PC-9 (cell line): Measurements from ENCODE around the gene KLHDC9. TPM values are rescaled to one million over a fixed set of nuclear protein-coding genes. Genes with fewer than 3 reads are reported as not detected.

Source experiments
- BruUV-seq: library from RNA; stranded (reverse); fragments of 400-500 nt; replicated peaks from 2 replicates; lab custom pipeline; 2021; lab: Mats Ljungman, UMichigan
- CTCF ChIA-PET: fragments of 300-600 bp; sonication (Branson Sonifier 250); formaldehyde crosslinking; loops from one replicate; lab custom pipeline; 2022; ENCODE audit warnings: antibody characterized with exemption; lab: Charles Lee
- POLR2A ChIA-PET: fragments of 300-600 bp; sonication (Branson Sonifier 250); formaldehyde crosslinking; loops from one replicate; lab custom pipeline; 2022; ENCODE audit warnings: antibody characterized with exemption; ENCODE audit not compliant: unreplicated experiment; lab: Charles Lee
- DNase-seq, 2 experiments: peaks; one replicate each; pipeline versions ENCODE4 v3.0.0 to v3.0.0-alpha.2; 2015 to 2022; ENCODE audit warnings: mixed read lengths in 1 of 2
- H2AFZ ChIP-seq: fragments of 200-600 bp; sonication (generic); 2 replicates; pipeline ENCODE4 v1.8.1; 2017; ENCODE audit warnings: antibody characterized with exemption
- H3F3A ChIP-seq: fragments of 200-600 bp; sonication (generic); 2 replicates; pipeline ENCODE4 v1.8.1; 2017; ENCODE audit warnings: antibody characterized with exemption, mild to moderate bottlenecking, low read depth; ENCODE audit not compliant: insufficient read depth
- H3K27ac ChIP-seq: fragments of 200-600 bp; sonication (generic); 2 replicates; pipeline ENCODE4 v1.6.1; 2016; ENCODE audit warnings: mixed run types
- H3K27me3 ChIP-seq: fragments of 200-600 bp; sonication (generic); 2 replicates; pipeline ENCODE4 v1.6.1; 2016; ENCODE audit warnings: low read depth, mixed run types; ENCODE audit not compliant: insufficient read depth
- H3K36me3 ChIP-seq: fragments of 200-600 bp; sonication (generic); 2 replicates; pipeline ENCODE4 v1.6.1; 2016; ENCODE audit warnings: low read depth, mixed run types
- H3K4me1 ChIP-seq: fragments of 200-600 bp; sonication (generic); replicated peaks from 2 replicates; pipeline ENCODE4 v1.6.1; 2016; ENCODE audit warnings: mixed run types; ENCODE audit not compliant: insufficient read depth
- H3K4me2 ChIP-seq: fragments of 200-600 bp; sonication (generic); 2 replicates; pipeline ENCODE4 v1.6.1; 2017; ENCODE audit warnings: mixed run types
- H3K4me3 ChIP-seq: fragments of 200-600 bp; sonication (generic); 2 replicates; pipeline ENCODE4 v1.6.1; 2016; ENCODE audit warnings: mixed run types
- H3K79me2 ChIP-seq: fragments of 200-600 bp; sonication (generic); 2 replicates; pipeline ENCODE4 v1.6.1; 2017; ENCODE audit warnings: low read depth, mixed run types
- H3K9me2 ChIP-seq: fragments of 200-600 bp; sonication (generic); 2 replicates; pipeline ENCODE4 v1.8.1; 2017; ENCODE audit warnings: mild to moderate bottlenecking; ENCODE audit not compliant: insufficient read depth
- H3K9me3 ChIP-seq: fragments of 200-600 bp; sonication (generic); 2 replicates; pipeline ENCODE4 v1.8.1; 2016; ENCODE audit warnings: low read depth; ENCODE audit not compliant: insufficient read depth
- H4K20me1 ChIP-seq: fragments of 200-600 bp; sonication (generic); 2 replicates; pipeline ENCODE4 v1.8.1; 2017; ENCODE audit not compliant: insufficient read depth
- CTCF ChIP-seq: fragments of 200-600 bp; sonication (generic); conservative IDR thresholded peaks from 2 replicates; pipeline ENCODE4 v1.6.1; 2017; ENCODE audit warnings: mixed run types, antibody characterized with exemption, mild to moderate bottlenecking, moderate library complexity
- EZH2 ChIP-seq: fragments of 200-600 bp; sonication (generic); IDR thresholded peaks from 2 replicates; pipeline ENCODE4 v1.8.0; 2017; ENCODE audit warnings: antibody characterized with exemption, low read depth
- intact Hi-C: fragments of 100-400 bp; cut with micrococcal nuclease; formaldehyde crosslinking; loops from one replicate; pipeline ENCODE4 v1.10.0; 2022; ENCODE audit not compliant: unreplicated experiment
- total RNA-seq: library from RNA; stranded (reverse); gene quantifications from 2 replicates; pipeline ENCODE4 v1.2.3, GENCODE V29; 2021

Gene KLHDC9
- total RNA-seq, 1 experiment from 2014 or later: 5.6 TPM

DNA sequence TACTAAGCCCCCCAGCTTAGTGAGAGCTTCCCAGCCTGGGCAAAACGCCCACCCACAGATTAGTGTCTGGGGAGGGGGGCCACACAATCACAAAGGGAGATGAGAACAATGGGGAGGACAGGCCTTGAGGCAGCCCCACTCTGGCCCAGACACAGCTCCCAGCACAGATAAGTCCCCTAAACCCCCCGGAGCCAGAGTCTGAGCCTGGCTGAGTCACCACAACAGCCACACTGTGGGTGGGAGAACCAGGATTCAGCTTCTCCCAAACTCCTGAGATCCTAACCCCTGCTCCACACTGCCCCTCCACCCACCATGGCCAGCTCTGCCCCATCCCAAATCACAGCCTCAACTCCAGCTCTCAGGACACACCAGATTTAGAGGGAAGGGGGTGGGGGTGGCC is 13.0 kb upstream of the KLHDC9 start:
- H4K20me1 ChIP-seq: no peaks in the 10 kb centered on the region
- H3K9me3 ChIP-seq: no peaks in the 10 kb centered on the region
- no peaks in the 10 kb centered on the region for H3K36me3 ChIP-seq
- H3K79me2 ChIP-seq: peaks cover 69% of the 10 kb centered on the region
- H3F3A ChIP-seq: peaks cover 30% of the 10 kb centered on the region; the same call in 1 of the 2 replicates
- TF ChIP-seq EZH2 (no peak), CTCF (no peak)
- ChIA-PET POLR2A (interaction anchor here (0.6 kb wide), 2 partner anchors 9 to 1297 kb away, joined by 6 to 16 read pairs; no protein-coding TSS in a partner anchor), CTCF (interaction anchor here (0.6 to 0.7 kb wide), 3 partner anchors 36 to 296 kb away, joined by 4 to 7 read pairs (median 6); no protein-coding TSS in a partner anchor)
- intact Hi-C loops: no loop called here
- H3K4me3 ChIP-seq: peak overlapping the region; percentile 15; the same call in 1 of the 2 replicates
- no peak for DNase-seq
- H3K4me2 ChIP-seq: peak overlapping the region; percentile 92
- no peaks in the 10 kb centered on the region for H3K9me2 ChIP-seq
- no peaks in the 10 kb centered on the region for H3K27me3 ChIP-seq
- no TSS peak for BruUV-seq
- peak overlapping the region; percentile 48 for H3K27ac ChIP-seq
- no peak overlapping the region for H2AFZ ChIP-seq
- peaks cover 92% of the 10 kb centered on the region for H3K4me1 ChIP-seq

DNA sequence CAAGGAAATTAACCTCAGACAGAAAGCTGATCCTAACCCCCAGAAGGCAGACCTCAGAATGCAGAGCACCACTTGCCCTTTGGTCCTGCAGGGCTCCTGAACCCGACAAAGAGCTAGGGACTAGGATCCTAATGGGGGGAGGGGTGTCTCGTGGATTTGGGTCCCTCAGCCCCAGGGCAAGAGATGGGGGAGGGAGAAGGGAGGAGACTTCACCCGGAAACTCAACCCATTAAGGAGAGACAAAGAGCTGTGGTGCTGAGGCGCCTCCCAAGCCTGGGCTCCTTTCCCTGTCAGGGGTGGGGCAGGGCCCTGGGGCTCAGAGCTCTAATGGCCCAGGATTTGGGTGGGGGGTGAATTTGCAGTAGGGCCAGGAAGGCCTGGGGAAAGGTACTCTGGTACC is 11.7 kb upstream of the KLHDC9 start:
- Histone ChIP-seq H3K27me3 (no peaks in the 10 kb centered on the region), H3K9me3 (no peaks in the 10 kb centered on the region), H3F3A (peaks cover 37% of the 10 kb centered on the region; the same call in 1 of the 2 replicates), H3K36me3 (no peaks in the 10 kb centered on the region), H3K4me2 (peak overlapping the region; percentile 92), H3K4me1 (peaks cover 94% of the 10 kb centered on the region), H3K79me2 (peaks cover 56% of the 10 kb centered on the region), H3K9me2 (no peaks in the 10 kb centered on the region), H2AFZ (no peak overlapping the region), H4K20me1 (no peaks in the 10 kb centered on the region), H3K4me3 (peak overlapping the region; percentile 7; the same call in 1 of the 2 replicates), H3K27ac (peak overlapping the region; percentile 34)
- no TSS peak for BruUV-seq
- intact Hi-C loops: no loop called here
- TF ChIP-seq EZH2 (no peak), CTCF (no peak)
- ChIA-PET CTCF (no interaction called here), POLR2A (interaction anchor here (0.5 kb wide), 1 partner anchor 371 kb away, joined by 3 read pairs; no protein-coding TSS in a partner anchor)
- no peak for DNase-seq

GRCh38 chr1:161088587-161089110 is 9.5 kb upstream of the KLHDC9 start:
- BruUV-seq: no TSS peak
- intact Hi-C loops: no loop called here
- no peaks in the 10 kb centered on the region for H4K20me1 ChIP-seq
- peaks cover 47% of the 10 kb centered on the region for H3K79me2 ChIP-seq
- H3K36me3 ChIP-seq: no peaks in the 10 kb centered on the region
- no peaks in the 10 kb centered on the region for H3K27me3 ChIP-seq
- peak overlapping the region; percentile 92 for H3K4me2 ChIP-seq
- H3K4me1 ChIP-seq: peaks cover 96% of the 10 kb centered on the region
- H3K9me2 ChIP-seq: no peaks in the 10 kb centered on the region
- TF ChIP-seq EZH2: no peak
- no peak for TF ChIP-seq CTCF
- H3K4me3 ChIP-seq: peak overlapping the region; percentile 61
- POLR2A ChIA-PET: no interaction called here
- peak; percentile 47 to 75 for DNase-seq
- no peaks in the 10 kb centered on the region for H3K9me3 ChIP-seq
- CTCF ChIA-PET: interaction anchor here (0.5 kb wide), 1 partner anchor 39 kb away, joined by 13 read pairs; no protein-coding TSS in a partner anchor
- no peak overlapping the region for H2AFZ ChIP-seq
- H3K27ac ChIP-seq: peak overlapping the region; percentile 86
- H3F3A ChIP-seq: peaks cover 29% of the 10 kb centered on the region
